H1 (cell line): Measurements from ENCODE around the gene CHRDL2. TPM values are rescaled to one million over a fixed set of nuclear protein-coding genes. Genes with fewer than 3 reads are reported as not detected.

Experiments
- CTCF ChIA-PET: fragments of 300-600 bp; sonication (Branson Sonifier 250); formaldehyde crosslinking; loops from one replicate; lab custom pipeline; 2021; ENCODE audit not compliant: partially characterized antibody; lab: Charles Lee
- POLR2A ChIA-PET: fragments of 300-600 bp; sonication (Branson Sonifier 250); formaldehyde crosslinking; loops from one replicate; lab custom pipeline; 2021; ENCODE audit warnings: inconsistent platforms; ENCODE audit not compliant: partially characterized antibody; lab: Charles Lee
- DNase-seq, 2 experiments: peaks; one replicate each; pipeline versions ENCODE4 v3.0.0 to v3.0.0-alpha.2; 2010 to 2022; ENCODE audit warnings: low spot score in 2 of 2, low read depth in 1 of 2, mixed read lengths in 1 of 2
- FAIRE-seq: peaks from 2 replicates; lab custom pipeline; 2011; peaks lifted over from hg19 to GRCh38; lab: Jason Lieb, UNC
- H2AFZ ChIP-seq: 2 replicates; pipeline ENCODE4 v1.8.1; 2012; ENCODE audit warnings: low read length, inconsistent platforms
- H2AK5ac ChIP-seq: 2 replicates; pipeline ENCODE4 v1.6.1; 2013; ENCODE audit warnings: low read depth, low read length
- H2BK120ac ChIP-seq: replicated peaks from 2 replicates; pipeline ENCODE3; 2013; ENCODE audit warnings: low read depth, low read length, inconsistent platforms
- H2BK12ac ChIP-seq: 2 replicates; pipeline ENCODE4 v1.6.1; 2013; ENCODE audit warnings: low read depth, low read length
- H2BK15ac ChIP-seq: 2 replicates; pipeline ENCODE4 v1.6.1; 2013; ENCODE audit warnings: low read length
- H2BK20ac ChIP-seq: 2 replicates; pipeline ENCODE4 v1.6.1; 2013; ENCODE audit warnings: low read length
- H2BK5ac ChIP-seq: 2 replicates; pipeline ENCODE4 v1.6.1; 2013; ENCODE audit warnings: low read depth, low read length
- H3K14ac ChIP-seq: 2 replicates; pipeline ENCODE4 v1.6.1; 2013; ENCODE audit warnings: inconsistent platforms; ENCODE audit not compliant: insufficient read length
- H3K18ac ChIP-seq: 2 replicates; pipeline ENCODE4 v1.6.1; 2013; ENCODE audit warnings: low read length; ENCODE audit errors: extremely low read depth
- H3K23ac ChIP-seq: 2 replicates; pipeline ENCODE4 v1.6.1; 2013; ENCODE audit warnings: inconsistent platforms; ENCODE audit not compliant: insufficient read length
- H3K23me2 ChIP-seq: 2 replicates; pipeline ENCODE4 v1.6.1; 2013; ENCODE audit warnings: low read depth, low read length
- H3K27ac ChIP-seq: 2 replicates; pipeline ENCODE4 v1.6.1; 2011; ENCODE audit warnings: low read depth, low read length, inconsistent platforms
- H3K27me3 ChIP-seq, 4 experiments: replicated peaks in 1 of 4; 1 replicate in 1 of 4; 2 replicates in 3 of 4; pipeline versions ENCODE4 v1.6.1 to v1.8.1; 2011 to 2013; ENCODE audit warnings: low read length in 3 of 4, mild to moderate bottlenecking in 3 of 4, inconsistent platforms in 2 of 4, mixed read lengths in 2 of 4, moderate library complexity in 1 of 4; ENCODE audit not compliant: control insufficient read depth in 3 of 4, insufficient read depth in 3 of 4; ENCODE audit errors: extremely low read depth in 1 of 4
- H3K36me3 ChIP-seq, 4 experiments: 2 replicates each; pipeline versions ENCODE4 v1.6.1 to v1.8.1; 2011 to 2013; ENCODE audit warnings: mild to moderate bottlenecking in 4 of 4, low read length in 3 of 4, moderate library complexity in 2 of 4, control low read depth in 1 of 4, inconsistent platforms in 1 of 4; ENCODE audit not compliant: insufficient read depth in 4 of 4, control insufficient read depth in 2 of 4
- H3K4ac ChIP-seq: replicated peaks from 2 replicates; pipeline ENCODE3; 2013; ENCODE audit warnings: low read length, low read depth, mixed read lengths, inconsistent platforms; ENCODE audit not compliant: insufficient read length
- H3K4me1 ChIP-seq, 4 experiments: replicated peaks in 1 of 4; 1 replicate in 1 of 4; 2 replicates in 3 of 4; pipeline versions ENCODE4 v1.6.1 to v1.8.1; 2011 to 2013; ENCODE audit warnings: low read length in 3 of 4, inconsistent platforms in 2 of 4, mixed read lengths in 1 of 4; ENCODE audit not compliant: insufficient read depth in 4 of 4, control insufficient read depth in 3 of 4
- H3K4me2 ChIP-seq, 2 experiments: 2 replicates each; pipeline versions ENCODE4 v1.6.1 to v1.8.1; 2011 to 2013; ENCODE audit warnings: low read depth in 2 of 2, low read length in 2 of 2, control low read depth in 1 of 2, inconsistent platforms in 1 of 2, mild to moderate bottlenecking in 1 of 2; ENCODE audit not compliant: insufficient read depth in 1 of 2
- H3K4me3 ChIP-seq, 4 experiments: fragments of 200-600, 300-600 bp in 1 of 4; sonication (generic), shearing (Covaris generic), sonication (Bioruptor Twin) in 1 of 4; 2 replicates each; pipeline versions ENCODE4 v1.5.1 to v1.8.1; 2011 to 2016; ENCODE audit warnings: low read length in 4 of 4, low read depth in 3 of 4, control low read depth in 2 of 4, inconsistent platforms in 2 of 4, mild to moderate bottlenecking in 2 of 4, mixed read lengths in 1 of 4, moderate library complexity in 1 of 4; ENCODE audit not compliant: insufficient read depth in 2 of 4; ENCODE audit errors: extremely low read depth in 1 of 4
- H3K56ac ChIP-seq: replicated peaks from 2 replicates; pipeline ENCODE3; 2013; ENCODE audit warnings: low read depth, mild to moderate bottlenecking, mixed read lengths, low read length, inconsistent platforms; ENCODE audit not compliant: insufficient read length
- H3K79me1 ChIP-seq: 2 replicates; pipeline ENCODE4 v1.6.1; 2013; ENCODE audit warnings: low read depth, low read length, control low read depth
- H3K79me2 ChIP-seq, 2 experiments: 2 replicates each; pipeline versions ENCODE4 v1.6.1 to v1.8.1; 2012 to 2013; ENCODE audit warnings: low read length in 2 of 2, mild to moderate bottlenecking in 2 of 2, inconsistent platforms in 1 of 2; ENCODE audit not compliant: insufficient read depth in 2 of 2, control insufficient read depth in 1 of 2
- H3K9ac ChIP-seq, 4 experiments: replicated peaks in 1 of 4; 1 replicate in 1 of 4; 2 replicates in 3 of 4; pipeline versions ENCODE4 v1.6.1 to v1.8.1; 2011 to 2013; ENCODE audit warnings: low read depth in 3 of 4, low read length in 3 of 4, control low read depth in 2 of 4, mild to moderate bottlenecking in 2 of 4, moderate library complexity in 2 of 4, inconsistent platforms in 1 of 4; ENCODE audit errors: extremely low read depth in 1 of 4
- H3K9me3 ChIP-seq, 2 experiments: 2 replicates each; pipeline versions ENCODE4 v1.6.1 to v1.8.1; 2012 to 2013; ENCODE audit warnings: mild to moderate bottlenecking in 2 of 2, moderate library complexity in 2 of 2, control low read depth in 1 of 2, inconsistent platforms in 1 of 2, low read depth in 1 of 2, low read length in 1 of 2, mixed read lengths in 1 of 2; ENCODE audit not compliant: insufficient read depth in 2 of 2
- H4K20me1 ChIP-seq, 2 experiments: replicated peaks in 1 of 2; 2 replicates each; pipeline versions ENCODE3 to v1.8.1; 2011 to 2013; ENCODE audit warnings: inconsistent platforms in 2 of 2, low read length in 2 of 2, mild to moderate bottlenecking in 1 of 2; ENCODE audit not compliant: insufficient read depth in 2 of 2, control insufficient read depth in 1 of 2
- H4K5ac ChIP-seq: 2 replicates; pipeline ENCODE4 v1.6.1; 2013; ENCODE audit warnings: low read length, low read depth, mixed read lengths, inconsistent platforms; ENCODE audit not compliant: insufficient read length
- H4K8ac ChIP-seq: 2 replicates; pipeline ENCODE4 v1.8.0; 2013; ENCODE audit warnings: mild to moderate bottlenecking, moderate library complexity, low read length, inconsistent platforms; ENCODE audit not compliant: insufficient read depth; ENCODE audit errors: extremely low read depth
- H4K91ac ChIP-seq: replicated peaks from 2 replicates; pipeline ENCODE3; 2013; ENCODE audit warnings: low read length, mixed read lengths, inconsistent platforms; ENCODE audit not compliant: insufficient read length
- BRCA1 ChIP-seq: IDR thresholded peaks from 2 replicates; pipeline ENCODE4 v1.6.1; 2012; ENCODE audit warnings: low read depth, low read length, improper control_type of control experiment
- CTCF ChIP-seq, 3 experiments: IDR thresholded peaks; 1 replicate in 2 of 3; 2 replicates in 1 of 3; pipeline versions ENCODE4 v1.5.1 to v1.6.1; 2011; ENCODE audit warnings: low read length in 3 of 3, mild to moderate bottlenecking in 3 of 3, inconsistent platforms in 2 of 3, low read depth in 1 of 3, moderate library complexity in 1 of 3; ENCODE audit not compliant: insufficient read depth in 1 of 3; ENCODE audit errors: control extremely low read depth in 1 of 3
- EGR1 ChIP-seq: IDR thresholded peaks from 2 replicates; pipeline ENCODE4 v1.6.1; 2011; ENCODE audit warnings: low read depth, low read length, borderline replicate concordance
- GABPA ChIP-seq: IDR thresholded peaks from 2 replicates; pipeline ENCODE4 v1.6.1; 2011; ENCODE audit warnings: mild to moderate bottlenecking, low read length, moderate library complexity, borderline replicate concordance; ENCODE audit not compliant: insufficient read depth
- KDM1A ChIP-seq: fragments of 200-600, 300-600 bp; sonication (generic); IDR thresholded peaks from 2 replicates; pipeline ENCODE4 v1.7.1; 2016; ENCODE audit warnings: mild to moderate bottlenecking, low read length, borderline replicate concordance
- KDM4A ChIP-seq: IDR thresholded peaks from one replicate; pipeline ENCODE4 v1.7.1; 2012; ENCODE audit warnings: low read depth, mild to moderate bottlenecking, moderate library complexity, low read length, inconsistent platforms; ENCODE audit not compliant: severe bottlenecking
- NANOG ChIP-seq: IDR thresholded peaks from 2 replicates; pipeline ENCODE4 v1.6.1; 2011; ENCODE audit warnings: low read length, low read depth, mild to moderate bottlenecking, inconsistent platforms; ENCODE audit not compliant: insufficient read depth, poor library complexity, severe bottlenecking
- TAF1 ChIP-seq: IDR thresholded peaks from 2 replicates; pipeline ENCODE4 v1.6.1; 2011; ENCODE audit warnings: mild to moderate bottlenecking, low read depth, low read length
- ZNF274 ChIP-seq: IDR thresholded peaks from 2 replicates; pipeline ENCODE4 v1.7.0; 2012; ENCODE audit warnings: low read length, borderline replicate concordance; ENCODE audit errors: extremely low read depth
- WGBS, 2 experiments: shearing (Covaris generic) in 1 of 2; methylation state at CpG; one replicate each; pipeline versions ENCODE4 v1.1.6 to v1.1.7; 2013 to 2015; ENCODE audit warnings: low lambda C conversion rate in 2 of 2, mixed read lengths in 2 of 2, inconsistent platforms in 1 of 2, low coverage in 1 of 2, missing lambda C conversion rate in 1 of 2; ENCODE audit not compliant: insufficient replicate concordance in 2 of 2, insufficient coverage in 1 of 2, insufficient read length in 1 of 2; ENCODE audit errors: extremely low coverage in 1 of 2, missing lambda C conversion rate in 1 of 2; 5-methylcytosine and 5-hydroxymethylcytosine counted together
- polyA plus RNA-seq, 7 experiments: library from polyadenylated mRNA; depleted of rRNA in 3 of 7; stranded (reverse) in 5 of 7; unstranded in 2 of 7; fragments of >200 nt in 5 of 7; fragments of 200-250 nt in 2 of 7; gene quantifications; 1 replicate in 5 of 7; 2 replicates in 1 of 7; 4 replicates in 1 of 7; pipeline versions ENCODE4 v1.2.1 to v1.2.3, GENCODE V29; 2011 to 2013; ENCODE audit warnings: missing spikeins in 2 of 7, mixed read lengths in 2 of 7
- total RNA-seq: library from RNA; stranded (reverse); fragmentation: NEBNext Ultra II Directional; extraction: Animal tissue kit (Norgen Biotek cat#: 25700); gene quantifications from 2 replicates; pipeline ENCODE4 v1.2.1, GENCODE V29; 2021

CHRDL2 gene
- total and polyA plus RNA-seq, 2 of the 8 experiments (the other 6 are each of a cell fraction or from before 2014, with no cell fraction given): 0.26 to 0.48 TPM

- 82% methylated on average over 1 of the region's 1 CpG; no CpG with 5 or more reads in 1 of the 2 experiments for WGBS, 2 experiments
- FAIRE-seq: no peak
These were observed 46.6 kb downstream of the CHRDL2 start for GRCh38 chr11:74684661-74685060.

More at GRCh38 chr11:74684661-74685060, 46.6 kb downstream of the CHRDL2 start:
- Histone ChIP-seq H2BK120ac (no peak overlapping the region), H3K27me3 (peaks cover 0 to 12% (median 7%) of the 10 kb centered on the region in 4 experiments; a peak in 5 of 7 replicates), H3K23ac (no peak overlapping the region), H4K5ac (no peak overlapping the region), H3K4ac (no peak overlapping the region), H4K91ac (no peak overlapping the region), H3K27ac (no peak overlapping the region), H3K79me1 (no peaks in the 10 kb centered on the region), H3K9me3 (no peaks in the 10 kb centered on the region), H3K56ac (no peak overlapping the region), H4K8ac (no peak overlapping the region), H3K18ac (no peak overlapping the region), H3K4me1 (peaks cover 5 to 8% (median 7%) of the 10 kb centered on the region in 4 experiments; a peak in 6 of 7 replicates), H2BK15ac (no peak overlapping the region), H3K4me2 (no peak overlapping the region), H3K4me3 (no peak overlapping the region), H3K36me3 (no peaks in the 10 kb centered on the region), H4K20me1 (no peaks in the 10 kb centered on the region), H3K9ac (no peak overlapping the region), H3K79me2 (no peaks in the 10 kb centered on the region), H2BK5ac (no peak overlapping the region), H2AK5ac (no peak overlapping the region), H2BK20ac (no peak overlapping the region), H2BK12ac (no peak overlapping the region), H3K14ac (no peak overlapping the region), H3K23me2 (no peaks in the 10 kb centered on the region), H2AFZ (no peak overlapping the region)
- ChIA-PET CTCF (interaction anchor here (0.8 to 10.2 kb wide), 6 partner anchors 9 to 41 kb away, joined by 3 to 72 read pairs (median 4); no protein-coding TSS in a partner anchor), POLR2A (interaction anchor here (1.3 to 1.6 kb wide), 2 partner anchors 9 to 12 kb away, joined by 4 read pairs; no protein-coding TSS in a partner anchor)
- no peak for DNase-seq
- TF ChIP-seq EGR1 (no peak), NANOG (no peak), TAF1 (no peak), KDM1A (no peak), BRCA1 (no peak), KDM4A (no peak), ZNF274 (no peak), GABPA (no peak), CTCF (IDR thresholded peaks at IDR 0.05; ENCODE audit: control extremely low read depth in 1 of 3, insufficient read depth in 1 of 3, low read depth in 1 of 3, low read length in 3 of 3) (no peak)
